SHP77 (cell line): ENCODE results near the gene GKN2.
"Not testable (repeated sequence)": the region's sequence is repeated elsewhere in the genome, so short reads cannot be mapped to it uniquely, and the experiment has no call there.

Experiments used
- DNase-seq, 2 experiments: peaks; one replicate each; lab custom pipeline; 2025; lab: John Stamatoyannopoulos, UW

Gene GKN2

GRCh38 chr2:68918497-68918896 lies 34.2 kb downstream of the GKN2 start:
- no peak for DNase-seq

GRCh38 chr2:68917034-68917718 lies 35.5 kb downstream of the GKN2 start:
- no peak for DNase-seq

GRCh38 chr2:68916226-68916625 lies 36.5 kb downstream of the GKN2 start:
- DNase-seq = no peak

GRCh38 chr2:68915393-68915792 lies 37.3 kb downstream of the GKN2 start:
- no peak for DNase-seq

- DNase-seq = no peak
Measured at GRCh38 chr2:68913359-68913758, 39.3 kb downstream of the GKN2 start.

- DNase-seq = no peak
Measured at GRCh38 chr2:68912732-68913131, 40.0 kb downstream of the GKN2 start.

GRCh38 chr2:68912111-68912510 lies 40.6 kb downstream of the GKN2 start:
- no peak for DNase-seq

- no peak for DNase-seq
Measured at GRCh38 chr2:68911709-68912108, 41.0 kb downstream of the GKN2 start.

- DNase-seq = no peak
Measured at GRCh38 chr2:68911246-68911645, 41.4 kb downstream of the GKN2 start.

- peak; percentile 21 to 47 for DNase-seq
Measured at GRCh38 chr2:68909793-68910674, 42.7 kb downstream of the GKN2 start.

- peak; percentile 83 to 89 for DNase-seq
Measured at GRCh38 chr2:68908392-68908970, 44.2 kb downstream of the GKN2 start.

- DNase-seq = no peak
Measured at GRCh38 chr2:68907920-68908253, 44.8 kb downstream of the GKN2 start.

- no peak for DNase-seq
Measured at GRCh38 chr2:68907232-68907919, 45.3 kb downstream of the GKN2 start.

GRCh38 chr2:68906716-68907115 lies 46.0 kb downstream of the GKN2 start:
- no peak for DNase-seq

GRCh38 chr2:68905116-68905515 lies 47.6 kb downstream of the GKN2 start:
- DNase-seq = no peak

GRCh38 chr2:68901561-68901960 lies 51.1 kb downstream of the GKN2 start:
- no peak for DNase-seq

- DNase-seq = no peak
Measured at GRCh38 chr2:68901199-68901514, 51.5 kb downstream of the GKN2 start.

- DNase-seq = no peak
Measured at GRCh38 chr2:68900496-68901198, 52.0 kb downstream of the GKN2 start.

GRCh38 chr2:68895981-68896380 lies 56.7 kb downstream of the GKN2 start:
- not testable (repeated sequence) for DNase-seq
